Body of pancreas (tissue), 4 donors: ENCODE measurements around the gene CADM2. TPM values are rescaled to one million over a fixed set of nuclear protein-coding genes. Genes with fewer than 3 reads are reported as not detected.

ENCODE experiments used
- ATAC-seq: fragments of 150-250 bp; one replicate; pipeline ENCODE4 v1.9.1; 2016
- DNase-seq, 4 donors: peaks; one replicate each; pipeline ENCODE4 v3.0.0-alpha.2; 2019
- H3K27ac ChIP-seq, 4 donors: fragments of 200-600 bp; sonication (generic); 1 replicate in 3 of 4; 2 replicates in 1 of 4; pipeline versions ENCODE4 v1.5.1 to v1.6.1; 2016 to 2019; ENCODE audit warnings: mild to moderate bottlenecking in 1 of 4, mixed read lengths in 1 of 4, moderate library complexity in 1 of 4
- H3K27me3 ChIP-seq, 2 donors: fragments of 200-600 bp; sonication (generic); one replicate each; pipeline ENCODE4 v1.6.0; 2016; ENCODE audit warnings: mild to moderate bottlenecking in 1 of 2
- H3K36me3 ChIP-seq, 2 donors: fragments of 200-600 bp; sonication (generic); replicated peaks in 1 of 2; 2 replicates each; pipeline ENCODE4 v1.5.1; 2016; ENCODE audit warnings: low read depth in 2 of 2; ENCODE audit not compliant: insufficient read depth in 1 of 2
- H3K4me1 ChIP-seq: fragments of 200-600 bp; sonication (generic); one replicate; pipeline ENCODE4 v1.6.0; 2016
- H3K4me3 ChIP-seq, 2 donors: fragments of 200-600 bp; sonication (generic); 1 replicate in 1 of 2; 2 replicates in 1 of 2; pipeline ENCODE4 v1.5.1; 2016 to 2019
- H3K9me3 ChIP-seq, 3 donors: fragments of 200-600 bp; sonication (generic); 1 replicate in 2 of 3; 2 replicates in 1 of 3; pipeline ENCODE4 v1.5.1; 2016
- CTCF ChIP-seq, 7 experiments: fragments of 450-650 bp in 4 of 7; fragments of 200-600 bp in 3 of 7; sonication (generic) in 3 of 7; IDR thresholded peaks; one replicate each; pipeline ENCODE4 v1.5.1; 2016 to 2019; ENCODE audit warnings: antibody characterized with exemption in 7 of 7
- POLR2A ChIP-seq, 3 donors: fragments of 450-650 bp; IDR thresholded peaks; one replicate each; pipeline ENCODE4 v1.6.1; 2016; ENCODE audit warnings: antibody characterized with exemption in 3 of 3, mild to moderate bottlenecking in 2 of 3
- WGBS, 2 donors: methylation state at CpG; one replicate each; pipeline ENCODE4 v1.1.5; 2017; 5-methylcytosine and 5-hydroxymethylcytosine counted together
- intact Hi-C: fragments of 100-400 bp; cut with DNase I; formaldehyde crosslinking; loops from one replicate; pipeline ENCODE4 v1.15.1; 2023
- total RNA-seq, 2 donors: library from RNA; depleted of rRNA; stranded (reverse); fragments of >200 nt; gene quantifications; one replicate each; pipeline ENCODE4 v1.1.0, GENCODE V29; 2016

CADM2 gene
- total RNA-seq, 2 donors from 2014 or later, result 0.26 to 1.3 TPM

- intact Hi-C loops, result no loop called here
- Histone ChIP-seq H3K4me1 (no peaks in the 10 kb centered on the region), H3K9me3 (no peaks in the 10 kb centered on the region), H3K27ac (no peak overlapping the region), H3K4me3 (no peak overlapping the region), H3K27me3 (no peaks in the 10 kb centered on the region), H3K36me3 (no peaks in the 10 kb centered on the region)
- ATAC-seq, result no peak
- DNase-seq, result no peak
- TF ChIP-seq POLR2A (IDR thresholded peaks at IDR 0.05), result no peak
- no peak for TF ChIP-seq CTCF (IDR thresholded peaks at IDR 0.05)
- 76 to 81% methylated on average over 3 of the region's 3 CpGs for WGBS, 2 donors
Measured at GRCh38 chr3:85837402-85837801, 878.6 kb downstream of the CADM2 start.

- intact Hi-C loops, result no loop called here
- H3K27ac ChIP-seq, result no peak overlapping the region
- no peaks in the 10 kb centered on the region for H3K4me1 ChIP-seq
- 86 to 91% methylated on average over 1 of the region's 1 CpG for WGBS, 2 donors
- no peak for TF ChIP-seq CTCF (IDR thresholded peaks at IDR 0.05)
- TF ChIP-seq POLR2A (IDR thresholded peaks at IDR 0.05), result no peak
- no peak for DNase-seq
- no peak for ATAC-seq
- no peaks in the 10 kb centered on the region for H3K27me3 ChIP-seq
- no peak overlapping the region for H3K4me3 ChIP-seq
- H3K9me3 ChIP-seq, result no peaks in the 10 kb centered on the region
- H3K36me3 ChIP-seq, result no peaks in the 10 kb centered on the region
Measured at GRCh38 chr3:85838921-85839320, 880.1 kb downstream of the CADM2 start.

GRCh38 chr3:85842081-85842480 is 883.3 kb downstream of the CADM2 start:
- ATAC-seq, result no peak
- TF ChIP-seq CTCF (IDR thresholded peaks at IDR 0.05), result no peak

GRCh38 chr3:85846940-85847339 is 888.2 kb downstream of the CADM2 start:
- ATAC-seq (no peak), DNase-seq (no peak)
- H3K27me3 ChIP-seq, result no peaks in the 10 kb centered on the region
- no peak overlapping the region for H3K4me3 ChIP-seq
- no peaks in the 10 kb centered on the region for H3K9me3 ChIP-seq
- intact Hi-C loops, result no loop called here
- H3K27ac ChIP-seq, result no peak overlapping the region
- TF ChIP-seq POLR2A (IDR thresholded peaks at IDR 0.05) (no peak), CTCF (IDR thresholded peaks at IDR 0.05) (no peak)
- H3K4me1 ChIP-seq, result no peaks in the 10 kb centered on the region
- no peaks in the 10 kb centered on the region for H3K36me3 ChIP-seq

More at GRCh38 chr3:85842081-85842480, 883.3 kb downstream of the CADM2 start:
- Histone ChIP-seq H3K4me3 (no peak overlapping the region), H3K27me3 (no peaks in the 10 kb centered on the region), H3K27ac (no peak overlapping the region), H3K9me3 (no peaks in the 10 kb centered on the region), H3K4me1 (no peaks in the 10 kb centered on the region), H3K36me3 (no peaks in the 10 kb centered on the region)
- 77 to 87% methylated on average over 3 of the region's 3 CpGs for WGBS, 2 donors
- no peak for DNase-seq
- intact Hi-C loops, result no loop called here

- no peak for TF ChIP-seq POLR2A (IDR thresholded peaks at IDR 0.05)
- TF ChIP-seq CTCF (IDR thresholded peaks at IDR 0.05), result no peak
- no peaks in the 10 kb centered on the region for H3K4me1 ChIP-seq
- DNase-seq (no peak), ATAC-seq (no peak)
- no peaks in the 10 kb centered on the region for H3K9me3 ChIP-seq
- no peak overlapping the region for H3K4me3 ChIP-seq
- no peak overlapping the region for H3K27ac ChIP-seq
- intact Hi-C loops, result no loop called here
- H3K27me3 ChIP-seq, result no peaks in the 10 kb centered on the region
- H3K36me3 ChIP-seq, result no peaks in the 10 kb centered on the region
Measured at GRCh38 chr3:85851071-85851470, 892.3 kb downstream of the CADM2 start.
